IMR-90 (cell line): ENCODE results near the gene FOXN3.

Source experiments
- CHD1 ChIP-seq: IDR thresholded peaks from 2 replicates; pipeline ENCODE4 v1.6.1; 2012; ENCODE audit warnings: low read depth, low read length, improper control_type of control experiment
- FOS ChIP-seq: fragments of 150-350 bp; IDR thresholded peaks from 2 replicates; pipeline ENCODE4 v1.6.1; 2016; ENCODE audit warnings: low read depth, low read length
- MAZ ChIP-seq: IDR thresholded peaks from 2 replicates; pipeline ENCODE4 v1.6.1; 2012; ENCODE audit warnings: low read depth, mild to moderate bottlenecking, low read length, improper control_type of control experiment, moderate library complexity, borderline replicate concordance
- POLR2A ChIP-seq: IDR thresholded peaks from 2 replicates; pipeline ENCODE4 v1.6.1; 2012; ENCODE audit warnings: mild to moderate bottlenecking, low read depth, low read length
- RAD21 ChIP-seq: IDR thresholded peaks from 2 replicates; pipeline ENCODE4 v1.6.1; 2012; ENCODE audit warnings: low read length, improper control_type of control experiment
- RCOR1 ChIP-seq: IDR thresholded peaks from 2 replicates; pipeline ENCODE4 v1.6.1; 2012; ENCODE audit warnings: mild to moderate bottlenecking, low read length, improper control_type of control experiment; ENCODE audit not compliant: insufficient replicate concordance
- SMC3 ChIP-seq: fragments of 150-350 bp; IDR thresholded peaks from 2 replicates; pipeline ENCODE4 v1.6.1; 2016; ENCODE audit warnings: low read depth, mild to moderate bottlenecking, antibody characterized with exemption, low read length, moderate library complexity
- USF2 ChIP-seq: fragments of 150-350 bp; IDR thresholded peaks from 2 replicates; pipeline ENCODE4 v1.6.1; 2017; ENCODE audit warnings: mild to moderate bottlenecking, antibody characterized with exemption, low read length, low read depth
- TF ChIP-seq, protein P1 (sequence below): conservative IDR thresholded peaks from 2 replicates; pipeline ENCODE4 v1.5.1; 2012; ENCODE audit warnings: mild to moderate bottlenecking, low read depth, low read length, improper control_type of control experiment
- TF ChIP-seq, protein P2 (sequence below): fragments of 150-350 bp; IDR thresholded peaks from 2 replicates; pipeline ENCODE4 v1.6.1; 2016; ENCODE audit warnings: low read depth, mild to moderate bottlenecking, low read length, moderate library complexity, borderline replicate concordance

DNA sequence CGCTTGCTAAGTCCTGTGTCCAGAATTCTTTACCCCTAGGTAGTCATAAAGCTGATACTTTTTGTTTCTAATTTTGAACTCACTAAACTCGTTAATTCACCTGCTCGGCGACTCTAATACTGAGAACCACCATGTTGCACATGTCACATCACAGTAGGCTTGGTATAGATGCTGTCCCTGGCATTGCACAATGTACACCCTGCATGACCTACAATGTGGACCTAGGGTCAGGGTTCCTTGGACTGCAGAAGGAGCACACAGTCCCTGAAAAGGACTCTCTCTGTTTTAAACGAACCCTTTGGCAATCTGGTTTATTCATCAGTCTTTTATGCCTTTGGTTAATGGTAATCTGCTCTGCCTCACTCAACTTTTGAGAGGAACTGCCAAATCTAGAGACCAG, 272.4 kb downstream of the FOXN3 start:
- TF ChIP-seq, protein P1, sequence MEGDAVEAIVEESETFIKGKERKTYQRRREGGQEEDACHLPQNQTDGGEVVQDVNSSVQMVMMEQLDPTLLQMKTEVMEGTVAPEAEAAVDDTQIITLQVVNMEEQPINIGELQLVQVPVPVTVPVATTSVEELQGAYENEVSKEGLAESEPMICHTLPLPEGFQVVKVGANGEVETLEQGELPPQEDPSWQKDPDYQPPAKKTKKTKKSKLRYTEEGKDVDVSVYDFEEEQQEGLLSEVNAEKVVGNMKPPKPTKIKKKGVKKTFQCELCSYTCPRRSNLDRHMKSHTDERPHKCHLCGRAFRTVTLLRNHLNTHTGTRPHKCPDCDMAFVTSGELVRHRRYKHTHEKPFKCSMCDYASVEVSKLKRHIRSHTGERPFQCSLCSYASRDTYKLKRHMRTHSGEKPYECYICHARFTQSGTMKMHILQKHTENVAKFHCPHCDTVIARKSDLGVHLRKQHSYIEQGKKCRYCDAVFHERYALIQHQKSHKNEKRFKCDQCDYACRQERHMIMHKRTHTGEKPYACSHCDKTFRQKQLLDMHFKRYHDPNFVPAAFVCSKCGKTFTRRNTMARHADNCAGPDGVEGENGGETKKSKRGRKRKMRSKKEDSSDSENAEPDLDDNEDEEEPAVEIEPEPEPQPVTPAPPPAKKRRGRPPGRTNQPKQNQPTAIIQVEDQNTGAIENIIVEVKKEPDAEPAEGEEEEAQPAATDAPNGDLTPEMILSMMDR: no peak
- TF ChIP-seq SMC3: no peak
- no peak for TF ChIP-seq POLR2A
- no peak for TF ChIP-seq USF2
- no peak for TF ChIP-seq FOS
- TF ChIP-seq, protein P2, sequence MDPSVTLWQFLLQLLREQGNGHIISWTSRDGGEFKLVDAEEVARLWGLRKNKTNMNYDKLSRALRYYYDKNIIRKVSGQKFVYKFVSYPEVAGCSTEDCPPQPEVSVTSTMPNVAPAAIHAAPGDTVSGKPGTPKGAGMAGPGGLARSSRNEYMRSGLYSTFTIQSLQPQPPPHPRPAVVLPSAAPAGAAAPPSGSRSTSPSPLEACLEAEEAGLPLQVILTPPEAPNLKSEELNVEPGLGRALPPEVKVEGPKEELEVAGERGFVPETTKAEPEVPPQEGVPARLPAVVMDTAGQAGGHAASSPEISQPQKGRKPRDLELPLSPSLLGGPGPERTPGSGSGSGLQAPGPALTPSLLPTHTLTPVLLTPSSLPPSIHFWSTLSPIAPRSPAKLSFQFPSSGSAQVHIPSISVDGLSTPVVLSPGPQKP: no peak
- no peak for TF ChIP-seq CHD1
- no peak for TF ChIP-seq MAZ
- no peak for TF ChIP-seq RCOR1
- no peak for TF ChIP-seq RAD21
